Fibroblast of upper back skin (primary cell): ENCODE measurements around the gene BCLAF1.
"Not testable (repeated sequence)": the region's sequence is repeated elsewhere in the genome, so short reads cannot be mapped to it uniquely, and the experiment has no call there.

Experiments used
- DNase-seq: peaks from one replicate; pipeline ENCODE4 v3.0.0-alpha.2; 2013

BCLAF1 gene

DNA sequence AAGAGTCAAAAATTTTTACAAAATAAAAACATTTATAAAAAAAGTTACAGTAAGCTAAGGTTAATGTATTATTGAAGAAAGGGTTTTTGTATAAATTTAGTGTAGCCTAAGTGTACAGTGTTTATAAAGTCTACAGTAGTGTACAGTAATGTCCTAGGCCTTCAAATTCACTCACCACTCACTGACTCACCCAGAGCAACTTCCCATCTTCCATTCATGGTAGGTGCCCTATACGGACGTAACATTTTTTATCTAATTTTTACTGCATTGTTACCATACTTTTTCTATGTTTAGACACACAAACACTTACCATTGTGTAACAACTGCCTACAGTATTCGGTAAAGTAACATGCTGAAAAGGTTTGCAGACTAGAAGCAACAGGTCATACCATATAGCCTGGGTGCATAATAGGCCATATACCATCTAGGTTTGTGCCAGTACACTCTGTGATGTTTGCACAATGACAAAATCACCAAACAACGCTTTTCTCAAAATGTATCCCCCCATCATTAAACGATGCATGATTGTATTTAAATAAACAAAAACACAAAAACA, 45.5 kb downstream of the BCLAF1 start:
- DNase-seq = peak; percentile 21

DNA sequence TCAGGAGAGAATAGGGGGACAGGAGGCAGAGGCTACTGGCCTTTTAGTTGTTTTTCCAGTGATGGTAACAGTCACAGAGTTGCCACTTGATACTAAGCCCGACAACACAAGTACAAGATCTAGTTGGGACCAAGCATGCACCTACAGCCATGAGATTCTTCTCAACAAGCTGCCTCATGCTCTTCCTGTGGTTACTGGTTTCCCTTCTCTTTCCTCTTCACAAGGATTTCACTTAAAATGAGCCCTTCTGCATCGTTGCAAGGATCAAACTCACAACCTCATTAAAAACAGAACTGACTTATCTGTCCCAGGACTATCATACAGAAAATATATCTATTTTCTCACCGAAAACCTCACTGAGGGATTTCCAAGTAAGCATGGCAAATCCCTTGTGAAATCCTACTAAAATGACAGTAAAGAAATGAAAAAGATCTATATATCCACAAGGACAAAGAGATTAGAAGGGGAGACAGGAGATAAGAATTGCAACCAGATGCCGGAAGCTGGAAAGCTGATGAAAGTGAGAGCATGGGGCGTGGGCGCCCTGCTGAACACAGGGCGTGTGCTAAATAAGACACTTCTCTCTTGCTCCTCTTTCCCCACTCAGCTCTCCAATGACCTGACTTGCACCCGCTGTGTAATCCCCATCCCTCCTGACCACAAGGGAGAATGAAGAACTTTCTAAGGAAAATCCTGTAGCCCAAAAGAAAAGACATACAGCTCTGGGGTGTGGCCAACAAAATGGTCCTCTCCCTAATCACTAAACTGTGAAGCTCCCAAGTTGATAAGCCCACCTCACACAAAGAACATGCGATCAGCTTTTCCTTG, 53.0 kb downstream of the BCLAF1 start:
- DNase-seq = no peak

DNA sequence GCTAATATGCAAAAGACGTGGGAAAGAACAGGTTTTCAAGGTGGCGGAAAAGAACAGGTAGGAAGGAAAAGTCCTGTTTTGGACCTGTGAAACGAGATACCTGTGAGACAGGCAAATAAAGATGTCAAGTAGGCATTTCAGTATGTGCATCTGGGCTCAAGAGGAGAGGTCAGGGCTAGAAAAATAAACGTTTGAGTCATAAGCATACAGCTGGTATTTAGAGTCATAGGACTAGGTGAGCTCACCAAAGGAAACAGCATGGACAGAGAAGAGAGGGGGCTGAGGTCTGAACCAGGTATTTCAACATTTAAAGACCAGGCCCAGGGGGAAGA, 54.4 kb downstream of the BCLAF1 start:
- no peak for DNase-seq

DNA sequence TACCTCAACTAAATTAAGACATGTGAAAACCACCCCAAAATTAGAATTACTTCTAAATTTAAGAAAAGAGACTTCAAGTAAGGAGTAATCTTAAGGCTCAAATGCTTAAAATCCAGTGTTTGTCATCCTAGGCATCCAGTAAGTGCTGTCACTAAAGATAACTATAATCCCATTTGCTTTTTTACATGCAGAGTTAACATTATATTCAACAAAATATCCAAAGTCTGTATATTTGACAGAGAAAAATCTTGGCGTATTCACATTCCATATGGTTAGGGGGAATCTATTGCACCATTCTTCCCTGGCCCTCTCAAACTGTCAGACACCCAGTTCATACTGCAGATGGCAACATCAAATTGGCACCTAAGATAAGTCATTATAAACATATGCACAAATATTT, 56.9 kb downstream of the BCLAF1 start:
- DNase-seq = no peak

DNA sequence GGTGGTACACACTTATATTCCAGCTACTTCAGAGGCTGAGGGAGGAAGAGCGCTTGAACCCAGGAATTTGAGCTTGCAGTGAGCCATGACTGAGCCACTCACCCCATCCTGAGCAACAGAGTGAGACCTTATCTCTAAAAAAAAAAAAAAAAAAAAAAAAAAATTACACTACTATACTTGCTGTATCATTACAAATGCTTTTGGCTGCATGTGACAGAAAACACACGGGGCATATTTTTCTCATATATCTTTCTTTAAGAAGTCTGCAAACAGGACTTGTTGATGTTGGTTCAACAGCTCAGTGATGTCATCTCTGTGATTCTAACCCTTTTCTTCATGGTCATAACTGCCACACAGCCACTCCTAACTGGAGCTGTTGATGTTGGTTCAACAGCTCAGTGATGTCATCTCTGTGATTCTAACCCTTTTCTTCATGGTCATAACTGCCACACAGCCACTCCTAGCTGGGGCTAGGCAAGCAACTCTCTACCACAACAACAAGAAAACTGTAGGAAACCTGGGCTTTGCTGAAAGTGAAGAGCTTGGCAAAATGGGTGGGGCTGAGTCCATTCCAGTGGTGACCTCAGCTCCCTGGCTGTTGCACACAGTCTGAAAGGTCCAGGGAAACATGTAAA, 59.3 kb downstream of the BCLAF1 start:
- no peak for DNase-seq

DNA sequence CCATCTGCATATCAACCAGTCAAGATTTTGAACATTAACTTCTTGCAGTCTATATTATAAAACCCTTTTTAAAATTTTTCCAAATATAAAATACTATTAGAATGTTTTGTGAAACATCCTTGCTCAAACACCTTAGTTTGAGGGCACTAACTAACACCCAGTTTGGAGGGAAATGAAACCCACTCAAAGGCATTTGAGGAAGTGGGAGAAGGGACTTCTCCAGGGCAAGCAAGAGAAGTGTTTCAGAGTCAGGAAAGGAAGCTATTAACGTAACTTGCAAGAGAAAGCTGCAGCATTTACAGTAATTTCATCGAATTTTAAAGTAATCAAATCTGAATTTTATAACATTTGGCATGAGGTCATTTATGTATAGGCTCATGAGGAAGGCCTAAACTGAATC, 60.8 kb downstream of the BCLAF1 start:
- no peak for DNase-seq

DNA sequence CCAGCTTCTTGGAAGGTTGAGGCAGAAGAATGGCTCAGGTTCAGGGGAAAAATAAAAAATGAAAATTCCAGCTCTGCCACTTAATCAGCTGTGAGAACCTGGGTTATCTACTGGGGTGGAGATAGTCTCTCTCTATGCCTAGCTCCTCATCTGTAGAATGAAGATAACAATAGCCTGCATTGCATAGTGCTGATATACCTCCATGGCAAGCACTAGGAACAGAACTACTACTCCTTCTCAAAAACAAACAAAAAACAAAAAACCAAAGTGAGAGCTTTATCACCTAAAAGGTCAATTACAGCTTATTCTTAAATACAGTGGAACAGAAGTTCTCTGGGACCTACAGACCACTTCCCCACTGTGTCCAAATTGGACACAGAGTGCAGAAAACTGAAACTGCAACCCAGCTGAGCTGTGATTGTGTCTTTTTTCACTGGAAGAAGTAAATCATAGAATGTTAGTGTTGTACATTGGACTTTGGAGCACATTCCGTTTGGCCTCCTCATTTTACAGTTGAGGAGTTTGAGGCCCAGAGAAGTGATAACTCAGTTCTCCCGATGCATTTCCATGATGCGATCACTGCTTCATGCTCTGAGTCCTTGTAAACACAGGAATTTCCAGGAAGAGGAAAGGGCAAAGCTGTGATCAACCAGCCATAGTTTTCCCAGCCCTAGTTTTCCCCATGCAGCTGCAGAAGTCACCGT, 62.8 kb downstream of the BCLAF1 start:
- DNase-seq = no peak

DNA sequence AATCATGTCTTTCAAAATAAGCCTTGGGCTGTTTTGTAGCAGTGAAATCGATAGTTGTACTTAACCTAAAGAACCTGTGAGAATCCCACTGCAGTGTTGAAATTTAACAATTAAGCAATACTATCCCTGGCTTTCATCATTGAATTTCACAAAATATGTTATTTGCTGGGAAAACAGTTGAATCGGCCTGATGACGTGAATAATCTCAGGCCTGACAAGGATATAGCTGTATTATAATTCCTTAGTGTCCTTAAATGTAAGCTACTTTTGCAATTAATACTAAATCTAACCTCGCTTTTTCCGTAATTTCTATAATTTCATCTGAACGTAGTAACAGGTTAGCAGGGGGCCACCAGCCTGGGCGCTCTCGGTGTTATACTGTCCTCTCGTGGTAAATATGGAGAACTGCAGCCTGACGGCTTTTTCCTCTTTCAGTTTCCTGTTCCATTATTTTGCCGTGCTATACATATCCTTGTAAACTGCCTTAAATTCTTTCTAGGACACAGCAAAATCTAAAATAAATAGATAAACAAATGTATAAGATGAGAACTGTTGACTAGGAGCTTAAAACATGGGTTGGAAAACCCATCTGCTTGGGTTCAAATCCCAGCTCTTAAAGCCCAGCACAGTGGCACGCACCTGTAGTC, 63.5 kb downstream of the BCLAF1 start:
- DNase-seq = peak; percentile 58

DNA sequence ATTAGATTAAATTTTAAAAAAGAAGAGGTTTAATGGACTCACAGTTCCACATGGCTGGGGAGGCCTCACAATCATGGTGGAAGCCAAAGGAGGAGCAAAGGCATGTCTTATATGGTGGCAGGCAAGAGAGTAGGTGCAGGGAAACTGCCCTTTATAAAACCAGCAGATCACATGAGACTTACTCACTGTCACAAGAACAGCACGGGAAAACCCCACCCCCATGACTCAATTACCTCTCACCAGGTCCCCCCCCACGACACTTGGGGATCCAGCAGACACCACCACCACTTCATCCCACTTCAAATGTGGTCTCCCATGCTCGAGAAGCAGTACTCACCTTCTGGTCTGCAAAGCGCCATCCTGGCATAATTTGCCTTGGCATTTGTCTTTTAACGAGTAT, 64.2 kb downstream of the BCLAF1 start:
- no peak for DNase-seq

DNA sequence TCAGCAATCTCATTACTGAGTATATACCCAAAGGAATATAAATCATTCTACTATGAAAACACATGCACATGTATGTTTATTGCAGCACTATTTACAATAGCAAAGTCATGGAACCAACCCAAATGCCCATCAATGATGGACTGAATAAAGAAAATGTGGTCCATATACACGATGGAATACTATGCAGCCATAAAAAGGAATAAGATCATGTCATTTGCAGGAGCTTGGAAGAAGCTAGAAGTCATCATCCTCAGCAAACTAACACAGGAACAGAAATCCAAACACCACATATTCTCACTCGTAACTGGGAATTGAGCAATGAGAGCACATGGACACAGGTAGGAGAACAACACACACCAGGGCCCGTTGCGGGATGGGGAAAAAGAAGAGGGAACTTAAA, 64.7 kb downstream of the BCLAF1 start:
- not testable (repeated sequence) for DNase-seq

DNA sequence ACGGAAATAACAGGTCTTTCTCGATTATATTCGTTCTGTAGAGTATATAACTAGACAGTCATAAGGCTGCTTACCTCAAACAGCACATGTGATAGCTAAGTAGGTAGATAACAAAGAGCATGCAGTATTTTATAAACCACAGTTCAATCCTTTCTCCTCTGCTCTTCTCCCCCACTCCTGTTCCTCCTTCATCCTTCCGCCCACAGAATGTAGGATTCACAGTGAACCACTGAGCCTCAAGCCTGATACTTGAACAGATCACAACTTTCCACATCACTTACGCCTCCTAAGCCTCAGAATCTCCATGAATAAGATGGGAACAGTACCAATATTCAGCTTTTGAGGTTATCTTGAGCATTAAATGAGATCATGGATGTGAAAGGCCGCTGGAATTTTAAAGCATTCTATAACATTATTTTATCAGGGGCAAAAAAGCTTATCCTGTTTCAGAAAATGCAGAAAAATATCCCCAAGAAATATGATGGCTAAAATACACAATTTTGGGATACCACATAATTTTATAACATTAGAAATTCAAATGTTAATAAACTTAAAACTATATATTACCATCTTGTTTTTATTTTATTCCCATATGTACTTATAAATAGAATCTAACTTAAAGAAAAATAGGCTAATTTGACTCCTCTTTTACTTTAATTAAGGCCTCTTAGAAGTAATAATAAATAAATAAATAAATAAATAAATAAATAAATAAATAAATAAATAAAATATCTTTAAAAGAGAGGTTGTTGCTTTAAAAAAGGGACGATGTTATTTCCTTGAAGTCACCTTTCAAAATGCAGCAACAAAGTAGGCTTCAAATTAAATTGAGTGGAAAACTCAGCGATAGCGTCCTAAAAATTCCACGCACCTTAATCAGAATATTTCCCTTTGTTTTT, 72.9 kb downstream of the BCLAF1 start:
- DNase-seq = no peak

DNA sequence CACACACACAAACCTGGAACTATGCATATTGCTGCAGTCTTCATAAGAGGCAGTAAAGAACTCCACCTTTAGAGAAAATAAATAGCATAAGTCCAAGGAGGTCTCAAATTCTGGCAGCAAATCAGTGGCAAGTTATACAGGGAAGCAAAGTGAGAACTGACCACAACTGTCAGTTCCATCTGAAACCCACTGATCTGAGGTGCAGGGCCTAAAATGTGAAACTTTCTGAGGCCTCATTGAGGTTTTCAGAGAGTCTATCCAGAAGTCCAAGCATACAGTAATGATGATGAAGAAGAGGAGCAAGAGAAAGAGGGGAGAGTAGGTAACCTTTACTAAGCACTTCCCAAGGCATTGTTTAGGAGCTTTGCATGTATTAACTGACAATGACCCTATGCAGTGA, 75.8 kb downstream of the BCLAF1 start:
- DNase-seq = no peak

DNA sequence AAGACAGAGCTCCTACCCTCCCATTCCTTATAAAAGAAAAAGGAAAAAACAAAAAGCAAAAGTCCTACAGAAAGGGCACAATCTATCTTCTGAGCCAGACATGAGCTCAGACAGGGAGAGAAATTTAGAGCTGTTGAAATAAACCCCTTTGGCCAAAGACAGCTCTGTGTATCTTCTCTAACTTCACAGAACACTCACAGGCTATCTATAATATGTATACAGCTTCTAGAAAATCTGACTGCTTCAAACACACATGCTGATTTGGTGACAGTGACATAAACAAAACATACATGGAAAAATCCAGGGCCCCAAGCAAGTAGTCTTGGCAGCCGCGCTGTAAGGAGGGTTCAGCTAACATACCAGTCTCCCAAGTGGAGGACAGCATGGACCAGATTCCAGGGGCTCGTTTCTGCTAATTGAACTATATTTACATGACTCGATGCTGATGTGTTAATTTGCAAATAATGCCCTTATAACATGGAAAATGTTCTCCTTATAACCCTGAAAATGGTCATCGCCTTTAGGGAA, 76.6 kb downstream of the BCLAF1 start:
- no peak for DNase-seq

DNA sequence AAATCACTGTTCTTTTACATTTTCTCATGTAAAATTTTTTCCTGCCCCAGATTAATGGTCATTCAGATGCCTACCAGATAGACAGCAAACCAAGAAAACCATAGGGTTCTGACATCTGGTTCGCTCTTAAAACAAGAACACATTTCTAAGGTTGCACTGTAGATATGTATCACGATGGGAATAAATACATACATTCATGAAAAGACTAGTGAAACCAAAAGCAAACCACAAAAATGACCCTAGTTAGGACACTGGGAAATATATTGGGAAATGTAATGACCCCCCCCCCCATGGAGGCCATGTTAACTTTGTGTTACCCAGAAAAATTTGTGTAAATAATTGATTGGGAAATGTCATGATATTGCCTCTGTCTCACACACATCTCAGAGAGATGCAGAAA, 77.0 kb downstream of the BCLAF1 start:
- DNase-seq = no peak

DNA sequence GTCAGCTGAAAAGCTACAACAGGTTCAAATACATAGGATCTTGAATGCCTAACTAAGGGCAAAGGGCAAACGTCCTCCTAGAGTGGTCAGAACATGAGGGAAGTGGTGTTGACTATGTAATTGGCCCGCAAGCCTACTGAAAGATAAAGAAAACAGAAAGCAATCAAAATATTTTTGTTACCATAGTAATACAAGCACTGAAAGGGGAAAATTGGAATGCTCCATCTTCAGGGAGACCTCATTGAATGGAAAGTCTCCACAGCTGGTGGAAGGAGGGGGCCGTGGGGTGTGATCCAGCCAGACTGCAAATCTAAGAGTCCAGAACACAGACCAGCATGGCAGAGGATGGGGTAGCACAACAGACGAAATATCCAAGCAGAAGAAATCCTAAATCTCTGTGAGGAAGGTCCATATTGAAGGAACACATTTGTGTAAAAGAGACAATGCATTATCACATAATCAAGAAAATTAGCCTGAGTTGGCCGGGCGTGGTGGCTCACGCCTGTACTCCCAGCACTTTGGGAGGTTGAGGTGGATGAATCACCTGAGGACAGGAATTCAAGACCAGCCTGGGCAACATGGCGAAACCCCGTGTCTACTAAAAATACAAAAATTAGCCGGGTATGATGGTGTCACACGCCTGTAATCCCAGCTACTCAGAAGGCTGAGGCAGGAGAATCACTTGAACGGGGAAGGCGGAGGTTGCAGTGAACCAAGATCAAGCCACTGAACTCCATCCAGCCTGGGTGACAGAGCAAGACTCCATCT, 79.1 kb downstream of the BCLAF1 start:
- no peak for DNase-seq

DNA sequence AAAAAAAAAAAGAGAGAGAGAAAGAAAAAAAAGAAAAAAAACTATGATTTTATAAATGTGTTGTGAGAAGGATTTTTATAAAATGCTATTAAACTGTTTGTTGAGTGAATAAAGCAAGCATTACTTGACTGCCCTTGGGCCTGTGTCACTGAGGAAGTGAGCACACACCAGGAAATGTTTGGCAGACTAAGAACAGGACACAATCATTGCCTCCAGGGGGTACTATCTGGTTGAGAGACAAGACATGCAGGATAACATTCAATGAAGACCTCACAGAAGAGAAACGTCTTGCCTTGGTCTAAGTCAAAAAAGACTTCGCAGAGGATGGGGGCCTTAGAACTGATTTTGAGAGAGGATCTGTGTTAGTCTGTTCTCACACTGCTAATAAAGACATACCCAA, 80.2 kb downstream of the BCLAF1 start:
- DNase-seq = no peak

DNA sequence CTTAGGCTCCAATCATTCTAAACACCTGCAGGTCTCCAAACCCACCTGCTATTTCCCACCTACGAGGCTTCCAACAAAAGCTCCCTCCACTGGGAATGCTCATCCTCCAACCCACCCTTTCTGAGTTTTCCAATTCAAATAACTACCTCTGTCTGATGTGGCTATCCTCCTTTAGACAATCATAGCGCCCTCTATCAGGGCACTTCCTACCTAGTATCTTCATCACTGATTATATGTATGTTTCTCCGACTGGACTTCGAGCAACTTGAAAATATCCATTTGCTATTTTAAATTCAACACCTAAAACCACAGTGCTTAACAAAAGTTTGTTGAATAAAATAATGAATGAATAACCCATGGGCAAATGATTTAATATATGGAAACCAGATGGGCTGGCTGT, 80.9 kb downstream of the BCLAF1 start:
- DNase-seq = no peak
